Thyroid gland (tissue), 4 donors: Measurements from ENCODE around the gene KANSL1L. TPM values are rescaled to one million over a fixed set of nuclear protein-coding genes. Genes with fewer than 3 reads are reported as not detected.

Source experiments
- DNase-seq, 2 donors: peaks; one replicate each; pipeline ENCODE4 v3.0.0-alpha.2; 2019
- H3K27ac ChIP-seq, 3 donors: fragments of 200-600 bp; sonication (generic); 1 replicate in 2 of 3; 2 replicates in 1 of 3; pipeline ENCODE4 v1.5.1; 2016 to 2019; ENCODE audit warnings: mild to moderate bottlenecking in 1 of 3, moderate library complexity in 1 of 3
- H3K27me3 ChIP-seq: fragments of 200-600 bp; sonication (generic); one replicate; pipeline ENCODE4 v1.5.1; 2019
- H3K36me3 ChIP-seq, 2 donors: fragments of 200-600 bp; sonication (generic); one replicate each; pipeline ENCODE4 v1.5.1; 2016 to 2019
- H3K4me1 ChIP-seq, 2 donors: fragments of 200-600 bp; sonication (generic); one replicate each; pipeline ENCODE4 v1.5.1; 2017 to 2019
- H3K4me3 ChIP-seq, 3 donors: fragments of 200-600 bp; sonication (generic); replicated peaks in 1 of 3; 1 replicate in 2 of 3; 2 replicates in 1 of 3; pipeline ENCODE4 v1.5.1; 2016; ENCODE audit warnings: mild to moderate bottlenecking in 1 of 3
- H3K9me3 ChIP-seq: fragments of 200-600 bp; sonication (generic); one replicate; pipeline ENCODE4 v1.5.1; 2017
- POLR2A ChIP-seq, 2 donors: fragments of 450-650 bp; IDR thresholded peaks; one replicate each; pipeline ENCODE4 v1.6.1; 2017; ENCODE audit warnings: antibody characterized with exemption in 2 of 2, mild to moderate bottlenecking in 2 of 2, moderate library complexity in 1 of 2
- WGBS, 2 donors: methylation state at CpG; one replicate each; pipeline ENCODE4 v1.1.5; 2017; 5-methylcytosine and 5-hydroxymethylcytosine counted together
- intact Hi-C: fragments of 100-400 bp; cut with DNase I; formaldehyde crosslinking; loops from one replicate; pipeline ENCODE4 v1.15.1; 2023
- total RNA-seq, 4 donors: library from RNA; depleted of rRNA; stranded (reverse); fragments of >200 nt; gene quantifications; one replicate each; pipeline ENCODE4 v1.2.3, GENCODE V29; 2016
- TF ChIP-seq, protein P1 (sequence below), 6 experiments: fragments of 200-600 bp in 3 of 6; fragments of 450-650 bp in 3 of 6; sonication (generic) in 3 of 6; IDR thresholded peaks; one replicate each; pipeline ENCODE4 v1.5.1; 2016 to 2019; ENCODE audit warnings: antibody characterized with exemption in 6 of 6, mild to moderate bottlenecking in 2 of 6, inconsistent platforms in 1 of 6, moderate library complexity in 1 of 6

The KANSL1L gene
- total RNA-seq, 4 donors from 2014 or later: 75.8 to 154 (median 96.9) TPM

DNA sequence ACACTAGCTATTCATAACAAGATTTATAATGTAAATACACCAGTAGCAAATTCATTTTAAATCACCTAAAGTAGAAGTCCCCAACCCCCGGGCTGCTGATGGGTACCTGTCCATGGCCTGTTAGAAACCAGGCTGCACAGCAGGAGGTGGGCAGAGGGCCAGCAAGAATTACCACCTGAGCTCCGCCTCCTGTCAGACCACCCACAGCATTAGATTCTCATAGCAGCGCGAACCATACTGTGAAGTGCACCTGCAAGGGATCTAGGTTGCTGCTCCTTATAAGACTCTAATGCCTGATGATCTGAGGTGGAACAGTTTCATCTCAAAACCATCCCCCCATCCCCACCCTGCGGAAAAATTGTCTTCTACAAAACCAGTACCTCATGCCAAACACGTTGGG is 71.3 kb downstream of the KANSL1L start:
- Histone ChIP-seq H3K27me3 (no peaks in the 10 kb centered on the region), H3K4me1 (peaks cover 0 to 6% of the 10 kb centered on the region in 2 donors), H3K27ac (no peak overlapping the region), H3K4me3 (no peak overlapping the region), H3K36me3 (no peaks in the 10 kb centered on the region), H3K9me3 (no peaks in the 10 kb centered on the region)
- WGBS, 2 donors: 87% methylated on average over 6 of the region's 6 CpGs
- TF ChIP-seq, protein P1, sequence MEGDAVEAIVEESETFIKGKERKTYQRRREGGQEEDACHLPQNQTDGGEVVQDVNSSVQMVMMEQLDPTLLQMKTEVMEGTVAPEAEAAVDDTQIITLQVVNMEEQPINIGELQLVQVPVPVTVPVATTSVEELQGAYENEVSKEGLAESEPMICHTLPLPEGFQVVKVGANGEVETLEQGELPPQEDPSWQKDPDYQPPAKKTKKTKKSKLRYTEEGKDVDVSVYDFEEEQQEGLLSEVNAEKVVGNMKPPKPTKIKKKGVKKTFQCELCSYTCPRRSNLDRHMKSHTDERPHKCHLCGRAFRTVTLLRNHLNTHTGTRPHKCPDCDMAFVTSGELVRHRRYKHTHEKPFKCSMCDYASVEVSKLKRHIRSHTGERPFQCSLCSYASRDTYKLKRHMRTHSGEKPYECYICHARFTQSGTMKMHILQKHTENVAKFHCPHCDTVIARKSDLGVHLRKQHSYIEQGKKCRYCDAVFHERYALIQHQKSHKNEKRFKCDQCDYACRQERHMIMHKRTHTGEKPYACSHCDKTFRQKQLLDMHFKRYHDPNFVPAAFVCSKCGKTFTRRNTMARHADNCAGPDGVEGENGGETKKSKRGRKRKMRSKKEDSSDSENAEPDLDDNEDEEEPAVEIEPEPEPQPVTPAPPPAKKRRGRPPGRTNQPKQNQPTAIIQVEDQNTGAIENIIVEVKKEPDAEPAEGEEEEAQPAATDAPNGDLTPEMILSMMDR (IDR thresholded peaks at IDR 0.05): no peak
- no peak for TF ChIP-seq POLR2A (IDR thresholded peaks at IDR 0.05)
- intact Hi-C loops: no loop called here
- no peak for DNase-seq

DNA sequence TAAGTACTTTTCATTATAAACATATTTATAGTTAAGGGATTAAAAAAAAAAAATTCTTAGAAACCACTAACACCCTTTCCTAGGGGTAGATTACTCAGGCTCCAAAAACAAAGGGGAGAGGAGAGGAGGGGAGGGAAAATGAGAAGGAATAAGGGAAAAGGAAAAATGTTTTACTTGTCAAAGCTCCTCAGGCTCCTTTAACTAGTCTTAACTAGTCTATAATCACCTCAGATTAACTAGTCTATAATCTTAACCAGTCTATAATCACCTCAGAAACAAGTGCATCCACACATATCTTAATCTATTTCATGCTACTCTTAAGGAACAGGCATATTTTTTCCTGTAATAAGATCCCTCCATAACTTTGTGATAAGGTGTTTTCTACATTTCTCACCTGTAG is 76.4 kb downstream of the KANSL1L start:
- DNase-seq: no peak
- Histone ChIP-seq H3K27me3 (no peaks in the 10 kb centered on the region), H3K4me1 (no peaks in the 10 kb centered on the region), H3K27ac (no peak overlapping the region), H3K9me3 (no peaks in the 10 kb centered on the region), H3K36me3 (no peaks in the 10 kb centered on the region), H3K4me3 (no peak overlapping the region)
- intact Hi-C loops: no loop called here
- TF ChIP-seq, protein P1 (IDR thresholded peaks at IDR 0.05): no peak
- TF ChIP-seq POLR2A (IDR thresholded peaks at IDR 0.05): no peak

DNA sequence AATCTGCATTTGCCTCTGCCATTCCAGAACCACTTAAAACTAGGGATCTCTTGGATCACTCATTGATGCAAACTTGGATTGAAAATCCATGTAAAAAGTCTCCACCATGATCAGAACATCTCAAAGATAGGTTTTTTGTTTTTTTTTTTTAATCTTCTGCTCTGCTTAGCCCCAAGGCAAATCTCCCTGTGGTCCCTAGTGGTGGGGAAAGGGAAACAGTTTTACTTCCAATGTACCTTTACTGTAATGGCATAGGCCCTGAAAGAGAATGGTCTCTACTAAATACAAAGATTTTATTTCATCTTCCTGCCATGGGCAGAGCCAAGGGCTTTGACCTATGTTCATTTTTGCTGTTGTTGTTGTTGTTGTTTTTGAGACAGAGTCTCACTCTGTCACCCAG is 78.4 kb downstream of the KANSL1L start:
- no peak for DNase-seq
- Histone ChIP-seq H3K9me3 (no peaks in the 10 kb centered on the region), H3K36me3 (no peaks in the 10 kb centered on the region), H3K4me3 (no peak overlapping the region), H3K4me1 (no peaks in the 10 kb centered on the region), H3K27ac (no peak overlapping the region), H3K27me3 (no peaks in the 10 kb centered on the region)
- no peak for TF ChIP-seq POLR2A (IDR thresholded peaks at IDR 0.05)
- TF ChIP-seq, protein P1 (IDR thresholded peaks at IDR 0.05): no peak
- intact Hi-C loops: no loop called here

DNA sequence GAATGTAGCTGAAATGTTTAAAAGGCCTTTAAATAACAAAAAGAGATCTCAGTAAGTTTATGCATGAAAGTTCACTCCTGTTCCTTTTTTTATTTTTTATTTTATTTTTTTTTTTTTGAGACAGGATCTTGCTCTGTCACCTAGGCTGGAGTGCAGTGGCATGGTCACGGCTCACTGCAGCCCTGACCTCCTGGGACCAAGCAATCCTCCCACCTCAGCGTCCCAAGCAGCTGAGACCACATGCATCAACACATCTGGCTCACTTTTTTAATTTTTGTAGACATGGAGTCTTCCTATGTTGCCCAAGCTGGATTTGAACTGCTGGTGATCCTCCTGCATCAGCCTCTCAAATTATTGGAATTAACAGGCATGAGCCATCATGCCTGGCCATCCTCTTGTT is 84.3 kb downstream of the KANSL1L start:
- no peak for DNase-seq
- TF ChIP-seq, protein P1 (IDR thresholded peaks at IDR 0.05): no peak
- no peak for TF ChIP-seq POLR2A (IDR thresholded peaks at IDR 0.05)
- H3K4me3 ChIP-seq: no peak overlapping the region
- no peaks in the 10 kb centered on the region for H3K27me3 ChIP-seq
- 26 to 30% methylated on average over 2 of the region's 2 CpGs for WGBS, 2 donors
- H3K4me1 ChIP-seq: no peaks in the 10 kb centered on the region
- H3K9me3 ChIP-seq: no peaks in the 10 kb centered on the region
- H3K36me3 ChIP-seq: no peaks in the 10 kb centered on the region
- no peak overlapping the region for H3K27ac ChIP-seq
- intact Hi-C loops: no loop called here

DNA sequence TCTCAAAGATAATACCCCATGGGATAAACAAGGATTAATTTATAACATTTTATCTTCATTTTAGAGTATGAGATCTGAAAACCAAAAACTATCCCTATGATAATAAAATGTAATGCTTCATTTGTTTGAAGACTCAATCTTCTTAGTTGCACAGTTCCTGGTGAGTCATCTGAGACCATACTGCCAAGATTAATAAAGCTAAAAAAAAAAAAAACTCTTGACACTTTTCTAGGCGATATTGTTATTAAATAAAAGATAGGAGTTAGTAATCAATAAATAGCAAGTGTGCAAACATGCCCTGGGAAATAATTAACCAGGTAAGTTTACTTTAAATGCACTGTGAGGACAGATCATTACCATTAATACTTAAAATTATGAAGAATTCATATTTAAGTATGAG is 84.9 kb downstream of the KANSL1L start:
- intact Hi-C loops: no loop called here
- Histone ChIP-seq H3K36me3 (no peaks in the 10 kb centered on the region), H3K27ac (no peak overlapping the region), H3K4me3 (no peak overlapping the region), H3K9me3 (no peaks in the 10 kb centered on the region), H3K27me3 (no peaks in the 10 kb centered on the region), H3K4me1 (no peaks in the 10 kb centered on the region)
- DNase-seq: no peak
- WGBS, 2 donors: 84 to 91% methylated on average over 1 of the region's 1 CpG
- no peak for TF ChIP-seq POLR2A (IDR thresholded peaks at IDR 0.05)
- TF ChIP-seq, protein P1 (IDR thresholded peaks at IDR 0.05): no peak
